ENCODE results near the gene GYS1. TPM values are rescaled to one million over a fixed set of nuclear protein-coding genes. Genes with fewer than 3 reads are reported as not detected.
"Not testable (repeated sequence)": the region's sequence is repeated elsewhere in the genome, so short reads cannot be mapped to it uniquely, and the experiment has no call there.

The GYS1 gene
- total and polyA plus RNA-seq, 8 donors, result 13.0 to 63.6 (median 26.0) TPM

DNA sequence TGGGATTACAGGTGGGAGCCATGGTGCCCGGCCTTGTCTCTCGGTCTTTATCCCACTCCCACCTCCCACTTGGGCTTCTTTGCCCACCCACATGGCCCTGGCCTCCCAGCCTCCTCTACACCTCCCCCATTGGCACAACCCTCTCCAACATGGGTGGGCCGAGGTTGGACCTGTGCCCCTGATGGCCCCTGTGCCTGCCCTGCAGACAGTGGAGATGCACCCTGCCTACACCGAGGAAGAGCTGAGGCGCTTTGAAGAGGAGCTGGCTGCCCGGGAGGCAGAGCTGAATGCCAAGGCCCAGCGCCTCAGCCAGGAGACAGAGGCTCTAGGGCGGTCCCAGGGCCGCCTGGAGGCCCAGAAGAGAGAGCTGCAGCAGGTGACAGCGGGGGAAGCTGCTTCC is 72.2 kb downstream of the GYS1 start:
- TF ChIP-seq EP300 (IDR thresholded peaks at IDR 0.05), result no peak
- TF ChIP-seq, protein P1, sequence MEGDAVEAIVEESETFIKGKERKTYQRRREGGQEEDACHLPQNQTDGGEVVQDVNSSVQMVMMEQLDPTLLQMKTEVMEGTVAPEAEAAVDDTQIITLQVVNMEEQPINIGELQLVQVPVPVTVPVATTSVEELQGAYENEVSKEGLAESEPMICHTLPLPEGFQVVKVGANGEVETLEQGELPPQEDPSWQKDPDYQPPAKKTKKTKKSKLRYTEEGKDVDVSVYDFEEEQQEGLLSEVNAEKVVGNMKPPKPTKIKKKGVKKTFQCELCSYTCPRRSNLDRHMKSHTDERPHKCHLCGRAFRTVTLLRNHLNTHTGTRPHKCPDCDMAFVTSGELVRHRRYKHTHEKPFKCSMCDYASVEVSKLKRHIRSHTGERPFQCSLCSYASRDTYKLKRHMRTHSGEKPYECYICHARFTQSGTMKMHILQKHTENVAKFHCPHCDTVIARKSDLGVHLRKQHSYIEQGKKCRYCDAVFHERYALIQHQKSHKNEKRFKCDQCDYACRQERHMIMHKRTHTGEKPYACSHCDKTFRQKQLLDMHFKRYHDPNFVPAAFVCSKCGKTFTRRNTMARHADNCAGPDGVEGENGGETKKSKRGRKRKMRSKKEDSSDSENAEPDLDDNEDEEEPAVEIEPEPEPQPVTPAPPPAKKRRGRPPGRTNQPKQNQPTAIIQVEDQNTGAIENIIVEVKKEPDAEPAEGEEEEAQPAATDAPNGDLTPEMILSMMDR (IDR thresholded peaks at IDR 0.05), result no peak
- TF ChIP-seq POLR2A (IDR thresholded peaks at IDR 0.05), result no peak
- TF ChIP-seq POLR2AphosphoS5 (IDR thresholded peaks at IDR 0.05), result no peak
- Histone ChIP-seq H3K27ac (no peak overlapping the region), H3K4me1 (peaks cover 0 to 10% (median 0%) of the 10 kb centered on the region in 4 donors), H3K27me3 (no peaks in the 10 kb centered on the region), H3K4me3 (no peak overlapping the region), H3K36me3 (peaks cover 40 to 81% (median 77%) of the 10 kb centered on the region in 4 donors), H3K9me3 (no peaks in the 10 kb centered on the region)
- 83 to 92% (median 87%) methylated on average over 8 to 10 of the region's 10 CpGs for WGBS, 5 donors
- intact Hi-C loops (cut with DNase I; ENCODE audit: low total_unique reads), result no loop called here
- DNase-seq, result no peak

DNA sequence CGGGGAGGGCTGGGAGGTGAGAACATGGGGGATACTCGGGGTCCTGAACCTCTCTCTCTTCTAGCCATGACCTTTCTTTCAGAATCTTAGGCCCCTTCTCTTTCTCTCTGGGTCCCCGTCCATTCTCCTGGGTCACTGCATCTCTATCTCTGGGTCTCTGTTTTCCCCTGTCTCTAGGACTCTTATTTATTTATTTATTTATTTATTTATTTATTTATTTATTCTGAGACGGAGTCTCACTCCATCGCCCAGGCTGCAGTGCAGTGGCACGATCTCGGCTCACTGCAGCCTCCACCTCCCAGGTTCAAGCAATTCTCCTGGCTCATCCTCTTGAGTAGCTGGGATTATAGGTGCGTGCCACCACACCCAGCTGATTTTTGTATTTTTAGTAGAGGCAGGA is 73.8 kb downstream of the GYS1 start:
- H3K9me3 ChIP-seq; DNase-seq; intact Hi-C loops (cut with DNase I; ENCODE audit: low total_unique reads); H3K27ac ChIP-seq; H3K4me1 ChIP-seq; H3K4me3 ChIP-seq; H3K27me3 ChIP-seq: not testable (repeated sequence)
- peaks cover 50 to 97% (median 94%) of the 10 kb centered on the region in 4 donors for H3K36me3 ChIP-seq
- WGBS, 5 donors, result 90 to 95% (median 93%) methylated on average over 8 of the region's 8 CpGs

DNA sequence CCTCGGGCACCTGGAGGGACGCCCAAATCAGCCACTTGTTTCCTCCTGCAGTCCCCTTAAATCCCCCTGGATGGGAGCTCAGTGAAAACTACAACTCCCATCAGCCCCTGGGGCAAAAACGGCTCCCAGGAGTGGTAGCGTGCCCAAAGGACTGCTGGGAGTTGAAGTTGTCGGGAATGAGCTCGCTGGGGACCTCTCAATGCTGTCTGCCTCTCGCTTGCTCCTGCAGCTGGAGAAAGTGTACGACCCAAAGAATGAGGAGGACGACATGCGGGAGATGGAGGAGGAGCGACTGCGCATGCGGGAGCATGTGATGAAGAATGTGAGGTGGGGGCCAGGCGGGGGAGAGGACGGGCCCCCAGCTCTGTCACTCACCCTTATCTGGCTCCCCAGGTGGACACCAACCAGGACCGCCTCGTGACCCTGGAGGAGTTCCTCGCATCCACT is 74.3 kb downstream of the GYS1 start:
- peak in 1 of 2 donors; percentile 44 for DNase-seq

More for the DNA sequence above, 74.3 kb downstream of the GYS1 start:
- WGBS, 5 donors, result 83 to 92% (median 88%) methylated on average over 18 of the region's 18 CpGs
- Histone ChIP-seq H3K4me1 (no peaks in the 10 kb centered on the region), H3K9me3 (no peaks in the 10 kb centered on the region), H3K4me3 (no peak overlapping the region), H3K27me3 (no peaks in the 10 kb centered on the region), H3K27ac (no peak overlapping the region), H3K36me3 (peaks cover 54 to 100% (median 98%) of the 10 kb centered on the region in 4 donors)
- TF ChIP-seq EP300 (IDR thresholded peaks at IDR 0.05) (no peak), POLR2A (IDR thresholded peaks at IDR 0.05) (no peak), POLR2AphosphoS5 (IDR thresholded peaks at IDR 0.05) (no peak)
- TF ChIP-seq, protein P1 (IDR thresholded peaks at IDR 0.05), result no peak
- intact Hi-C loops (cut with DNase I; ENCODE audit: low total_unique reads), result no loop called here

Small RNAs within 50 kb of the gene (small RNA-seq; reads per million reads assigned to genes)
- gene AC026803.1, result 0 reads per million in 4 donors
- 0 to 0.23 (median 0.10) reads per million in 4 donors for gene MIR6798

Other genes with a start within 250 kb of the GYS1 start
- gene IZUMO1, start 246.4 kb downstream of the GYS1 start, total RNA-seq, result 10 to 100 TPM in 2 of 5 donors, under 1 TPM in 1, not detected in 2; 0.73 to 14.3 (median 10.7) TPM
- 1 to 10 TPM in 1 of 3 donors, under 1 TPM in 1, not detected in 1; 0.62 to 4.0 TPM for gene IZUMO1, start 246.4 kb downstream of the GYS1 start, polyA plus RNA-seq
- 10 to 100 TPM in 2 of 5 donors, 1 to 10 TPM in 2, not detected in 1; 7.0 to 54.5 (median 11.1) TPM for gene FUT1, start 240.7 kb downstream of the GYS1 start, total RNA-seq
- 1 to 10 TPM; 7.2 to 7.5 (median 7.2) TPM for gene FUT1, start 240.7 kb downstream of the GYS1 start, polyA plus RNA-seq
- not detected for gene FGF21, start 237.8 kb downstream of the GYS1 start, total RNA-seq
- not detected for gene FGF21, start 237.8 kb downstream of the GYS1 start, polyA plus RNA-seq
- 100 to 1,000 TPM in 1 of 5 donors, 10 to 100 TPM in 4; 22.0 to 320 (median 23.9) TPM for gene BCAT2, start 182.3 kb downstream of the GYS1 start, total RNA-seq
- gene BCAT2, start 182.3 kb downstream of the GYS1 start, polyA plus RNA-seq, result 10 to 100 TPM; 65.8 to 74.5 (median 68.5) TPM
- 10 to 100 TPM in 2 of 5 donors, 1 to 10 TPM in 2, not detected in 1; 2.8 to 41.4 (median 17.3) TPM for gene HSD17B14, start 156.8 kb downstream of the GYS1 start, total RNA-seq
- gene HSD17B14, start 156.8 kb downstream of the GYS1 start, polyA plus RNA-seq, result 1 to 10 TPM; 5.4 to 9.8 (median 9.4) TPM
- 10 to 100 TPM in 2 of 5 donors, 1 to 10 TPM in 3; 1.7 to 35.6 (median 4.8) TPM for gene PLEKHA4, start 124.7 kb downstream of the GYS1 start, total RNA-seq
- 10 to 100 TPM; 30.1 to 85.0 (median 75.3) TPM for gene PLEKHA4, start 124.7 kb downstream of the GYS1 start, polyA plus RNA-seq
- 100 to 1,000 TPM in 1 of 5 donors, 10 to 100 TPM in 4; 14.6 to 107 (median 35.1) TPM for gene PPP1R15A, start 120.9 kb downstream of the GYS1 start, total RNA-seq
- gene PPP1R15A, start 120.9 kb downstream of the GYS1 start, polyA plus RNA-seq, result 10 to 100 TPM; 34.6 to 59.8 (median 37.1) TPM
- 1 to 10 TPM in 2 of 5 donors, not detected in 3; 1.2 to 1.3 TPM for gene TULP2, start 94.6 kb downstream of the GYS1 start, total RNA-seq
- gene TULP2, start 94.6 kb downstream of the GYS1 start, polyA plus RNA-seq, result not detected
- gene NUCB1, start 93.0 kb downstream of the GYS1 start, total RNA-seq, result 100 to 1,000 TPM; 117 to 503 (median 135) TPM
- gene NUCB1, start 93.0 kb downstream of the GYS1 start, polyA plus RNA-seq, result 100 to 1,000 TPM in 1 of 3 donors, 10 to 100 TPM in 2; 68.9 to 118 (median 91.5) TPM
- under 1 TPM in 1 of 5 donors, not detected in 4; 0.89 TPM for gene DHDH, start 59.6 kb downstream of the GYS1 start, total RNA-seq
- gene DHDH, start 59.6 kb downstream of the GYS1 start, polyA plus RNA-seq, result 1 to 10 TPM in 1 of 3 donors, under 1 TPM in 1, not detected in 1; 0.93 to 1.2 TPM
- gene BAX, start 38.4 kb downstream of the GYS1 start, total RNA-seq, result 100 to 1,000 TPM in 1 of 5 donors, 10 to 100 TPM in 4; 12.1 to 121 (median 20.2) TPM
- gene BAX, start 38.4 kb downstream of the GYS1 start, polyA plus RNA-seq, result 10 to 100 TPM; 61.6 to 85.3 (median 77.6) TPM
- 1,000 to 10,000 TPM; 1,292 to 4,272 (median 3,457) TPM for gene FTL, start 28.0 kb downstream of the GYS1 start, total RNA-seq
- gene FTL, start 28.0 kb downstream of the GYS1 start, polyA plus RNA-seq, result 1,000 to 10,000 TPM; 3,915 to 8,824 (median 7,571) TPM
- gene RUVBL2, start 578 bp upstream of the GYS1 start, total RNA-seq, result 10 to 100 TPM in 4 of 5 donors, under 1 TPM in 1; 0.58 to 96.0 (median 59.1) TPM
- gene RUVBL2, start 578 bp upstream of the GYS1 start, polyA plus RNA-seq, result 10 to 100 TPM; 55.3 to 69.2 (median 63.3) TPM
- 1 to 10 TPM in 1 of 5 donors, not detected in 4; 8.4 TPM for gene LHB, start 23.8 kb upstream of the GYS1 start, total RNA-seq
- gene LHB, start 23.8 kb upstream of the GYS1 start, polyA plus RNA-seq, result 10 to 100 TPM in 2 of 3 donors, 1 to 10 TPM in 1; 3.8 to 45.8 (median 40.3) TPM
- gene CGB3, start 31.0 kb upstream of the GYS1 start, total RNA-seq, result not detected
- gene CGB3, start 31.0 kb upstream of the GYS1 start, polyA plus RNA-seq, result not detected
- gene CGB2, start 38.6 kb upstream of the GYS1 start, total RNA-seq, result not detected
- gene CGB2, start 38.6 kb upstream of the GYS1 start, polyA plus RNA-seq, result not detected
- gene CGB1, start 43.6 kb upstream of the GYS1 start, total RNA-seq, result not detected
- gene CGB1, start 43.6 kb upstream of the GYS1 start, polyA plus RNA-seq, result not detected
- gene CGB5, start 50.5 kb upstream of the GYS1 start, total RNA-seq, result not detected
- gene CGB5, start 50.5 kb upstream of the GYS1 start, polyA plus RNA-seq, result not detected
- not detected for gene CGB8, start 55.8 kb upstream of the GYS1 start, total RNA-seq
- gene CGB8, start 55.8 kb upstream of the GYS1 start, polyA plus RNA-seq, result not detected
- gene CGB7, start 64.4 kb upstream of the GYS1 start, total RNA-seq, result not detected
- gene CGB7, start 64.4 kb upstream of the GYS1 start, polyA plus RNA-seq, result 1 to 10 TPM in 1 of 3 donors, not detected in 2; 3.8 TPM
- not detected for gene NTF4, start 71.5 kb upstream of the GYS1 start, total RNA-seq
- gene NTF4, start 71.5 kb upstream of the GYS1 start, polyA plus RNA-seq, result 10 to 100 TPM in 1 of 3 donors, not detected in 2; 17.5 TPM
- gene KCNA7, start 79.4 kb upstream of the GYS1 start, total RNA-seq, result not detected
- gene KCNA7, start 79.4 kb upstream of the GYS1 start, polyA plus RNA-seq, result not detected
- gene SNRNP70, start 92.1 kb upstream of the GYS1 start, total RNA-seq, result 1,000 to 10,000 TPM in 1 of 5 donors, 100 to 1,000 TPM in 4; 163 to 3,365 (median 235) TPM
- 100 to 1,000 TPM; 170 to 258 (median 192) TPM for gene SNRNP70, start 92.1 kb upstream of the GYS1 start, polyA plus RNA-seq
- 100 to 1,000 TPM in 1 of 5 donors, 10 to 100 TPM in 2, 1 to 10 TPM in 1, not detected in 1; 5.5 to 118 (median 30.5) TPM for gene LIN7B, start 121.1 kb upstream of the GYS1 start, total RNA-seq
- 10 to 100 TPM in 2 of 3 donors, 1 to 10 TPM in 1; 4.0 to 18.1 (median 11.5) TPM for gene LIN7B, start 121.1 kb upstream of the GYS1 start, polyA plus RNA-seq
- gene C19orf73, start 125.8 kb upstream of the GYS1 start, total RNA-seq, result not detected
- 1 to 10 TPM; 3.4 to 4.2 (median 3.7) TPM for gene C19orf73, start 125.8 kb upstream of the GYS1 start, polyA plus RNA-seq
- 10 to 100 TPM in 1 of 5 donors, 1 to 10 TPM in 3, under 1 TPM in 1; 0.45 to 12.7 (median 4.2) TPM for gene PPFIA3, start 126.2 kb upstream of the GYS1 start, total RNA-seq
- gene PPFIA3, start 126.2 kb upstream of the GYS1 start, polyA plus RNA-seq, result 10 to 100 TPM in 1 of 3 donors, 1 to 10 TPM in 2; 7.2 to 19.7 (median 9.7) TPM
- 1 to 10 TPM in 2 of 5 donors, not detected in 3; 1.7 to 8.1 TPM for gene HRC, start 162.1 kb upstream of the GYS1 start, total RNA-seq
- under 1 TPM; 0.44 to 0.83 (median 0.61) TPM for gene HRC, start 162.1 kb upstream of the GYS1 start, polyA plus RNA-seq
- 1,000 to 10,000 TPM in 1 of 5 donors, 100 to 1,000 TPM in 3, 10 to 100 TPM in 1; 29.0 to 1,449 (median 158) TPM for gene TRPM4, start 164.5 kb upstream of the GYS1 start, total RNA-seq
- 10 to 100 TPM; 11.8 to 34.3 (median 26.6) TPM for gene TRPM4, start 164.5 kb upstream of the GYS1 start, polyA plus RNA-seq

Data from stomach (tissue), 9 donors.